Cerebellar nuclear complex (tissue), 1 donor: ENCODE measurements around the gene PCDHGB6.
"Not testable (repeated sequence)": the region's sequence is repeated elsewhere in the genome, so short reads cannot be mapped to it uniquely, and the experiment has no call there.

Experiments
- DNase-seq, 2 experiments: peaks; one replicate each; lab custom pipeline; 2025; lab: John Stamatoyannopoulos, UW

Gene PCDHGB6

DNA sequence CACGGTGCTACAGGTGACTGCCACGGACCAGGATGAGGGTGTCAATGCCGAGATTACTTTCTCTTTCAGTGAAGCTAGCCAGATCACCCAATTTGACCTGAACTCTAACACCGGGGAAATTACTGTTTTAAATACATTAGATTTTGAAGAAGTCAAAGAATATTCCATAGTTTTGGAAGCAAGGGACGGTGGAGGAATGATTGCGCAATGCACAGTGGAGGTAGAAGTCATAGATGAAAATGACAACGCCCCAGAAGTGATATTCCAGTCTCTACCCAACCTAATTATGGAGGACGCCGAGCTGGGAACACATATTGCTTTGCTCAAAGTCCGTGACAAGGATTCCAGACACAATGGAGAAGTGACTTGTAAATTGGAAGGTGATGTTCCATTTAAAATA is 19.2 kb upstream of the PCDHGB6 start:
- no peak for DNase-seq

DNA sequence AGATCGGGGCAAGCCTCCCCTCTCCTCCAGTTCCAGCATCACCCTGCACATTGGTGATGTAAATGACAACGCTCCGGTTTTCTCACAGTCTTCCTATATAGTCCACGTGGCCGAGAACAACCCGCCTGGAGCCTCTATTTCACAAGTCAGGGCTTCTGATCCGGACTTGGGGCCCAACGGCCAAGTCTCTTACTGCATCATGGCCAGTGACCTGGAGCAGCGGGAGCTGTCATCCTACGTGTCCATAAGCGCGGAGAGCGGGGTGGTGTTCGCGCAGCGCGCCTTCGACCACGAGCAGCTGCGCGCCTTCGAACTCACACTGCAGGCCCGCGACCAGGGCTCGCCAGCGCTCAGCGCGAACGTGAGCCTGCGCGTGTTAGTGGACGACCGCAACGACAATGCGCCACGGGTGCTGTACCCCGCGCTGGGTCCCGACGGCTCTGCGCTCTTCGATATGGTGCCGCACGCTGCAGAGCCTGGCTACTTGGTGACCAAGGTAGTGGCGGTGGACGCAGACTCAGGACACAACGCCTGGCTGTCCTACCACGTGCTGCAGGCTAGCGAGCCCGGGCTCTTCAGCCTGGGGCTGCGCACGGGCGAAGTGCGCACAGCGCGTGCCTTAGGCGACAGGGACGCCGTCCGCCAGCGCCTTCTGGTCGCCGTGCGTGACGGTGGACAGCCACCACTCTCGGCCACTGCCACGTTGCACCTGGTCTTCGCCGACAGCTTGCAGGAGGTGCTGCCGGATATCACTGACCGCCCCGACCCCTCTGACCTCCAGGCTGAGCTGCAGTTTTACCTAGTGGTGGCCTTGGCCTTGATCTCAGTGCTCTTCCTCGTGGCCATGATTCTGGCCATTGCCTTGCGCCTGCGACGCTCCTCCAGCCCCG is 18.4 kb upstream of the PCDHGB6 start:
- no peak for DNase-seq

DNA sequence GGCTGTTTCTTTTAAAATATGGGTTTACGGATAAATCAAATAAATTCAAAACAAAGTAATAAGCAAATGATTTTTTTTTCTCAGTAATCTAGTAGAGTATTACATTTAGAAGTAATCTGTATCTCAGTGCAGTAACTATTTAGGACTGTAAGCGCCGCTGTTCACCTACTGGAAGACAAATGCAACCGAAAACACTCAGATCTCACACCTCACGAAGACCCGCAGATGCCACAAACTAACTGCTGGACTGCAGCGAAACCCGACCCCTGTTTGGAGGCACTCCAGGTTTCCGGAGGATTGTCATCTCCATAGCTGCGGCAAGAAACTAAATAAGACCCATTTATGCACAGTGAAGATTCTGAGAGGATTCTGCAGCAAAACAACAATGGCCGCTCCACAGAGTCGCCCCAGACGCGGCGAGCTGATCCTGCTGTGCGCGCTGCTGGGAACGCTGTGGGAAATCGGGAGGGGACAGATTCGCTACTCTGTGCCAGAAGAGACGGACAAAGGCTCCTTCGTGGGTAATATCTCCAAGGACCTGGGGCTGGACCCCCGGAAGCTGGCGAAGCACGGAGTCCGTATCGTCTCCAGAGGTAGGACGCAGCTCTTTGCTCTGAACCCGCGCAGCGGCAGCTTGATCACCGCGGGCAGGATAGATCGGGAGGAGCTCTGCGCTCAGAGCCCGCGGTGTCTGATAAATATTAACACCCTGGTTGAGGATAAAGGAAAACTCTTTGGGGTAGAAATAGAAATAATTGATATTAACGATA is 15.2 kb upstream of the PCDHGB6 start, which contains the start of gene PCDHGA8:
Gene PCDHGA8 (plus strand): TSS at position 205 of the 770 bp plus-strand sequence. CDS start 181 bp downstream, at position 386.
- no peak for DNase-seq

DNA sequence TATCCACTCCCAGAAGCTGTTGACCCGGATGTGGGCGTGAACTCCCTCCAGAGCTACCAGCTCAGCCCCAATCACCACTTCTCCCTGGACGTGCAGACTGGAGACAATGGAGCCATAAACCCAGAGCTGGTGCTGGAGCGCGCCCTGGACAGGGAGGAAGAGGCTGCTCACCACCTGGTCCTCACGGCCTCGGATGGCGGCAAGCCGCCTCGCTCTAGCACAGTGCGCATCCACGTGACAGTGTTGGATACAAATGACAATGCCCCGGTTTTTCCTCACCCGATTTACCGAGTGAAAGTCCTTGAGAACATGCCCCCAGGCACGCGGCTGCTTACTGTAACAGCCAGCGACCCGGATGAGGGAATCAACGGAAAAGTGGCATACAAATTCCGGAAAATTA is 14.6 kb upstream of the PCDHGB6 start:
- DNase-seq, result no peak

DNA sequence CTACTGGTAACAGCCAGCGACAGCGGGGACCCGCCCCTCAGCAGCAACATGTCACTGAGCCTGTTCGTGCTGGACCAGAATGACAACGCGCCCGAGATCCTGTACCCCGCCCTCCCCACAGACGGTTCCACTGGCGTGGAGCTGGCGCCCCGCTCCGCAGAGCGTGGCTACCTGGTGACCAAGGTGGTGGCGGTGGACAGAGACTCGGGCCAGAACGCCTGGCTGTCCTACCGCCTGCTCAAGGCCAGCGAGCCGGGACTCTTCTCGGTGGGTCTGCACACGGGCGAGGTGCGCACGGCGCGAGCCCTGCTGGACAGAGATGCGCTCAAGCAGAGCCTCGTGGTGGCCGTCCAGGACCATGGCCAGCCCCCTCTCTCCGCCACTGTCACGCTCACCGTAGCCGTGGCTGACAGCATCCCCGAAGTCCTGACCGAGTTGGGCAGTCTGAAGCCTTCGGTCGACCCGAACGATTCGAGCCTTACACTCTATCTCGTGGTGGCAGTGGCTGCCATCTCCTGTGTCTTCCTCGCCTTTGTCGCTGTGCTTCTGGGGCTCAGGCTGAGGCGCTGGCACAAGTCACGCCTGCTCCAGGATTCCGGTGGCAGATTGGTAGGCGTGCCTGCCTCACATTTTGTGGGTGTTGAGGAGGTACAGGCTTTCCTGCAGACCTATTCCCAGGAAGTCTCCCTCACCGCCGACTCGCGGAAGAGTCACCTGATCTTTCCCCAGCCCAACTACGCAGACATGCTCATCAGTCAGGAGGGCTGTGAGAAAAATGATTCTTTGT is 13.2 kb upstream of the PCDHGB6 start:
- not testable (repeated sequence) for DNase-seq

DNA sequence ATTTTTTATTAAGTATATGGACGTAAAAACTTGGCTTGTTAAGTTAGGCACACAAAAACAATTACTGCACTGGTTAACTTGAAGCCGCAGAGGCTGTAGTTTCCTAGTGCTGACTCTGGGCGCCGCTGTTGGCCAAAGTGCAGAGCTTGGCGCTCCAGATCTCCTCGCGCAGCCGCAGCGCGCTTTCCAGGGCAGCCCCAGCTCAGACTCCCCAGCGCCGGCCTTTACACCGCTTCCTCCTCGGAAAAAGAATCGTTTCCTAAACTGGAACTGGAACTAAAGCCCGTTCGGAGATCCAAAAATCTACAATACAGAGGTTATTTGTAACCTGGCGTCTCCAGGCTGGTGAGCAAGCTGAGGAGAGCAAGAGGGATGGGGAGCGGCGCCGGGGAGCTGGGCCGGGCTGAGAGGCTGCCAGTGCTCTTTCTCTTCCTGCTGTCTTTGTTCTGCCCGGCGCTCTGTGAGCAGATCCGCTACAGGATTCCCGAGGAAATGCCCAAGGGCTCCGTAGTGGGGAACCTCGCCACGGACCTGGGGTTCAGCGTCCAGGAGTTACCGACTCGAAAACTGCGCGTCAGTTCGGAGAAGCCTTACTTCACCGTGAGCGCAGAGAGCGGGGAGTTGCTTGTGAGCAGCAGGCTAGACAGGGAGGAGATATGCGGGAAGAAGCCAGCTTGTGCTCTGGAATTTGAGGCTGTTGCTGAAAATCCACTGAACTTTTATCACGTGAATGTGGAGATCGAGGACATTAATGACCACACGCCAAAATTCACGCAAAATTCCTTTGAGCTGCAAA is 9.9 kb upstream of the PCDHGB6 start, which contains the start of gene PCDHGB5:
Gene PCDHGB5 (plus strand): TSS at position 192 of the 796 bp plus-strand sequence. CDS start 181 bp downstream, at position 373.
- not testable (repeated sequence) for DNase-seq

DNA sequence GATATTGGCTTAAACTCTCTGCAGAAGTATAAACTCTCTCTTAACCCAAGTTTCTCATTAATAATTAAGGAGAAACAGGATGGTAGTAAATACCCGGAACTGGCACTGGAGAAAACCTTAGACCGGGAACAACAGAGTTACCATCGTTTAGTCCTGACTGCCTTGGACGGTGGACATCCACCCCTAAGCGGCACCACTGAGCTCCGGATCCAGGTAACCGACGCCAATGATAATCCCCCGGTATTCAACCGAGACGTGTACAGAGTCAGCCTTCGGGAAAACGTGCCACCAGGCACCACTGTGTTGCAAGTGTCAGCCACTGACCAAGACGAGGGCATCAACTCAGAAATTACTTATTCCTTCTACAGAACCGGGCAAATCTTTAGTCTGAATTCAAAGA is 9.2 kb upstream of the PCDHGB6 start:
- no peak for DNase-seq

DNA sequence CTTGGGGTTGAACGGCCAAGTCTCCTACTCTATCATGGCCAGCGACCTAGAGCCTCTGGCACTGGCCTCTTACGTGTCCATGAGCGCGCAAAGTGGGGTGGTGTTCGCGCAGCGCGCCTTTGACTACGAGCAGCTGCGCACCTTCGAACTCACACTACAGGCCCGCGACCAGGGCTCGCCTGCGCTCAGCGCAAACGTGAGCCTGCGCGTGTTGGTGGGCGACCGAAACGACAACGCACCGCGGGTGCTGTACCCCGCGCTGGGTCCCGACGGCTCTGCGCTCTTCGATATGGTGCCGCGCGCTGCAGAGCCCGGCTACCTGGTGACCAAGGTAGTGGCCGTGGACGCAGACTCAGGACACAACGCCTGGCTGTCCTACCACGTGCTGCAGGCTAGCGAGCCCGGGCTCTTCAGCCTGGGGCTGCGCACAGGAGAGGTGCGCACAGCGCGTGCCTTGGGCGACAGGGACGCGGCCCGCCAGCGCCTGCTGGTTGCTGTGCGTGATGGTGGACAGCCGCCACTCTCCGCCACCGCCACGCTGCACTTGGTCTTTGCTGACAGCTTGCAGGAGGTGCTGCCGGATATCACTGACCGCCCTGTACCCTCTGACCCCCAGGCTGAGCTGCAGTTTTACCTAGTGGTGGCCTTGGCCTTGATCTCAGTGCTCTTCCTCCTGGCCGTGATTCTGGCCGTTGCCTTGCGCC is 8.1 kb upstream of the PCDHGB6 start:
- no peak for DNase-seq

DNA sequence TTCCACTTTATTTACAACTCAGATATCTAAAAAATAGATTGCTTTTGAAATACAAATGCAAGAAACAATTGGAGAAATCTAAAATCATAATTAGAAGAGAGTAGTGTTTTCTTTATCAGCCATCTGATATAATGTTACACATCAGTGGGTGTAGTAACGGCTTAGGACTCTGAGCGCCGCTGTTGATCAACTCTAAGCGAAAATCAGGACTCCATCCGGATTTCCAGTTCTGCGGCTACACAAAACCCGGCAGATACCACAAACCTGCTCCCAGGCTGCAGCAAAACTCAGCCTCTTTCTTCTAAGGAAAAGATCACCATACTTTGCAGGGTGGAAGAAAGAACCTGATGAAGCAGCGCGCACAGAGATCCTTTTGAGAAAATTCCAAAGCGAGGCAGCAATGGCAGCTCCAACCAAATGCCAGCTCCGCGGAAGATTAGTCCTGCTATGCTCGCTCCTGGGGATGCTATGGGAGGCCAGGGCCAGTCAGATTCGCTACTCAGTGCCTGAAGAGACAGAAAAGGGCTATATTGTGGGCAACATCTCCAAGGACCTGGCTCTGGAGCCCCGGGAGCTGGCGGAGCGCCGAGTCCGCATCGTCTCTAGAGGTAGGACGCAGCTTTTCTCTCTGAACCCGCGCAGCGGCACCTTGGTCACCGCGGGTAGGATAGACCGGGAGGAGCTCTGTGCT is 5.1 kb upstream of the PCDHGB6 start, which contains the start of gene PCDHGA9:
Gene PCDHGA9 (plus strand): TSS at position 226 of the 691 bp plus-strand sequence. CDS start 175 bp downstream, at position 401.
- DNase-seq, result no peak

DNA sequence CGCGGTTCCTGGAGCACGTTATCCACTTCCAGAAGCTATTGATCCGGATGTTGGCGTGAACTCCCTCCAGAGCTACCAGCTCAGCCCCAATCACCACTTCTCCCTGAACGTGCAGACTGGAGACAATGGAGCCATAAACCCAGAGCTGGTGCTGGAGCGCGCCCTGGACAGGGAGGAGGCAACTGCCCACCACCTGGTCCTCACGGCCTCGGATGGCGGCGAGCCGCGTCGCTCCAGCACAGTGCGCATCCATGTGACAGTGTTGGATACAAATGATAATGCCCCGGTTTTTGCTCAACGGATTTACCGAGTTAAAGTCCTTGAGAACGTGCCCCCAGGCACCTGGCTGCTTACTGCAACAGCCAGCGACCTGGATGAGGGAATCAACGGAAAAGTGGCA is 4.4 kb upstream of the PCDHGB6 start:
- no peak for DNase-seq

DNA sequence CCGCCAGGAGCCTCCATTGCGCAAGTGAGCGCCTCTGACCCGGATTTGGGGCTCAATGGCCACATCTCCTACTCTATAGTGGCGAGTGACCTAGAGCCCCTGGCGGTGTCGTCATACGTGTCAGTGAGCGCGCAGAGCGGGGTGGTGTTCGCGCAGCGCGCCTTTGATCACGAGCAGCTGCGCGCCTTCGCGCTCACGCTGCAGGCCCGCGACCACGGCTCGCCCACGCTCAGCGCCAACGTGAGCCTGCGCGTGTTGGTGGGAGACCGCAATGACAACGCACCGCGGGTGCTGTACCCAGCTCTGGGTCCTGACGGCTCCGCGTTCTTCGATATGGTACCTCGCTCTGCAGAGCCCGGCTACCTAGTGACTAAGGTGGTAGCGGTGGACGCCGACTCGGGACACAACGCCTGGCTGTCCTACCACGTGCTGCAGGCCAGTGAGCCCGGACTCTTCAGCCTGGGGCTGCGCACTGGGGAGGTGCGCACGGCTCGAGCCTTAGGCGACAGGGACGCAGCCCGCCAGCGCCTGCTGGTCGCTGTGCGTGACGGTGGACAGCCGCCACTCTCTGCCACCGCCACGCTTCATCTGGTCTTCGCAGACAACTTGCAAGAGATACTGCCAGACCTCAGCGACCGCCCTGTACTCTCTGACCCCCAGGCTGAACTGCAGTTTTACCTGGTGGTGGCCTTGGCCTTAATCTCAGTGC is 1.9 kb downstream of the PCDHGB6 start:
- DNase-seq, result no peak

DNA sequence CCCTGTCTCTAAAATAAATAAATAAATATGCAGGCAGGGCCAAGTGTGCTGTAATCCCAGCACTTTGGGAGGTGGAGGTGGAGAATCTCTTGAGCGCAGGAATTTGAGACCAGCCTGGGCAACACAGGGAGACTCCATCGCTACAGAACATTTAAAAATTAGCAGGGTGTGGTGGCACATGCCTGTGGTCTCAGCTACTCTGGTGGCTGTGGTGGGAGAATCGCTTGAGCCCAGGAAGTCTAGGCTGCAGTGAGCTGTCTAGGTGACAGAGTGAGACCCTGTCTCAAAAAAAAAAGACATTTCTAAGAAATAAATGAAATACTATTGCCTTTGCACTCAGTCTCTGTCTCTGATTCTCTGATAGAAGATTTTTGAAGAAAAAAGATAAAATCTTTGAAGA is 3.8 kb downstream of the PCDHGB6 start:
- DNase-seq, result no peak

DNA sequence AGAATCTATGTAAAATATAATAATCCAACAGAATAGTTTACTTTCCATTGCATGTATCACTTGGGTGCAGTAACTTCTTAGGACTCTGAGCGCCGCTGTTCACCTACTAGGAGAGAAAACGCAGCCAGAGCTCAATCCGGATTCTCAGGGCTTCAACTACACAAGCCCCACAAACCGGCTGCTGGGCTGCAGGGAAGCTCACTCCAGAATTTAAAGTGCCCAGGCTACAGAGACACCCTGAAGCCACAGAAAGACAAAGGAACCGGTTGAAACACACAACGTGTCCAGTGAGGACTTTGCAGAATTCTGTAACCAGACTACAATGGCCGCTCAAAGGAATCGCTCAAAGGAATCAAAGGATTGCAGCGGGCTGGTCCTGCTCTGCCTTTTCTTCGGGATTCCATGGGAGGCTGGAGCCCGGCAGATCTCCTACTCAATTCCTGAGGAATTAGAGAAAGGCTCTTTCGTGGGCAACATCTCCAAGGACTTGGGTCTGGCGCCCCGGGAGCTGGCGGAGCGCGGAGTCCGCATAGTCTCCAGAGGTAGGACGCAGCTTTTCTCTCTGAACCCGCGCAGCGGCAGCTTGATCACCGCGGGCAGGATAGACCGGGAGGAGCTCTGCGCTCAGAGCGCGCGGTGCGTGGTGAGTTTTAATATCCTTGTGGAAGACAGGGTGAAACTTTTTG is 5.2 kb downstream of the PCDHGB6 start, which contains the start of gene PCDHGA10:
Gene PCDHGA10 (plus strand): TSS at position 134 of the 686 bp plus-strand sequence. CDS start 189 bp downstream, at position 323.
- no peak for DNase-seq

DNA sequence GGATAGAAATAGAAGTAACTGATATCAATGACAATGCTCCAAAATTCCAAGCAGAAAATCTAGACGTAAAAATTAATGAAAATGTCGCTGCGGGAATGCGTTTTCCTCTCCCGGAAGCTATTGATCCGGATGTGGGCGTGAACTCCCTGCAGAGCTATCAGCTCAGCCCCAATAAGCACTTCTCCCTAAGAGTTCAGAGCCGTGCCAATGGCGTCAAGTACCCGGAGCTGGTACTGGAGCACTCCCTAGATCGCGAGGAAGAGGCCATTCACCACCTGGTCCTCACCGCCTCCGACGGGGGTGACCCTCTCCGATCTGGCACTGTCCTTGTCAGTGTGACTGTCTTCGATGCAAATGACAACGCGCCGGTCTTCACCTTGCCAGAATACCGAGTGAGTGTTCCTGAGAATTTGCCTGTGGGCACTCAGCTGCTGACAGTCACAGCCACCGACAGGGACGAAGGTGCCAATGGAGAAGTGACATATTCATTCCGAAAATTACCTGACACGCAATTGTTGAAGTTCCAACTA is 5.8 kb downstream of the PCDHGB6 start:
- DNase-seq, result no peak

DNA sequence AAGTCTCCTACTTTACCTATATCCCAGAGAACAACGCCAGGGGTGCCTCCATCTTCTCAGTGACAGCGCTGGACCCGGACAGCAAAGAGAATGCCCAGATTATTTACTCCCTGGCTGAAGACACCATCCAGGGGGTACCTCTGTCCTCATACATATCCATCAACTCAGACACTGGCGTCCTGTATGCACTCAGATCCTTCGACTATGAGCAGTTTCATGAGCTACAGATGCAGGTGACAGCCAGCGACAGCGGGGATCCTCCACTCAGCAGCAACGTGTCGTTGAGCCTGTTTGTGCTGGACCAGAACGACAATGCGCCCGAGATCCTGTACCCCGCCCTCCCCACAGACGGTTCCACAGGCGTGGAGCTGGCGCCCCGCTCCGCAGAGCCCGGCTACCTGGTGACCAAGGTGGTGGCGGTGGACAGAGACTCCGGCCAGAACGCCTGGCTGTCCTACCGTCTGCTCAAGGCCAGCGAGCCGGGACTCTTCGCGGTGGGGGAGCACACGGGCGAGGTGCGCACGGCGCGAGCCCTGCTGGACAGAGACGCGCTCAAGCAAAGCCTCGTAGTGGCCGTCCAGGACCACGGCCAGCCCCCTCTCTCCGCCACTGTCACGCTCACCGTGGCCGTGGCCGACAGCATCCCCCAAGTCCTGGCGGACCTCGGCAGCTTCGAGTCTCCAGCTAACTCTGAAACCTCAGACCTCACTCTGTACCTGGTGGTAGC is 6.9 kb downstream of the PCDHGB6 start:
- DNase-seq, result not testable (repeated sequence)

DNA sequence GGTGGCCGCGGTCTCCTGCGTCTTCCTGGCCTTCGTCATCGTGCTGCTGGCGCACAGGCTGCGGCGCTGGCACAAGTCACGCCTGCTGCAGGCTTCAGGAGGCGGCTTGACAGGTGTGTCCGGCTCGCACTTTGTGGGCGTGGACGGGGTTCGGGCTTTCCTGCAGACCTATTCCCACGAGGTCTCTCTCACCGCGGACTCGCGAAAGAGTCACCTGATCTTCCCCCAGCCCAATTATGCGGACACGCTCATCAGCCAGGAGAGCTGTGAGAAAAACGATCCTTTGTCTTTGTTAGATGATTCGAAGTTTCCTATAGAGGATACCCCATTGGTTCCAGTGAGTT is 7.4 kb downstream of the PCDHGB6 start:
- not testable (repeated sequence) for DNase-seq

DNA sequence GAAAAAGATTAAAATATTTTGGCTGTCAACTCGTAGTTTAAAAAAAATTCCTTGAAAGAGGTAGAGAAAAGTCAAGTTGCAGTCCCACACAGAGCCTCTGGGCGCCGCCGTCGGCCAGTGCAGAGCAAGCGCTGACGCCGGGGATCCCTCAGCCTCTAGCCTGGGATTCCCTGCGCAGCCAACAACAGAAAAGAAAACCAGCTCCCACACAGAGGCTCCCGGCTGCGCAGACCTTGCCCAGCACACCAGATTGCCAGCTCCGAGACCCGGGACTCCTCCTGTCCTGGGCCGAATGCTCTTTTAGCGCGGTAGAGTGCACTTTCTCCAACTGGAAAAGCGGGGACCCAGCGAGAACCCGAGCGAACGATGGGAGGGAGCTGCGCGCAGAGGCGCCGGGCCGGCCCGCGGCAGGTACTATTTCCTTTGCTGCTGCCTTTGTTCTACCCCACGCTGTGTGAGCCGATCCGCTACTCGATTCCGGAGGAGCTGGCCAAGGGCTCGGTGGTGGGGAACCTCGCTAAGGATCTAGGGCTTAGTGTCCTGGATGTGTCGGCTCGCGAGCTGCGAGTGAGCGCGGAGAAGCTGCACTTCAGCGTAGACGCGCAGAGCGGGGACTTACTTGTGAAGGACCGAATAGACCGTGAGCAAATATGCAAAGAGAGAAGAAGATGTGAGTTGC is 9.8 kb downstream of the PCDHGB6 start, which contains the start of gene PCDHGB7:
Gene PCDHGB7 (plus strand): TSS at position 184 of the 679 bp plus-strand sequence. CDS start 183 bp downstream, at position 367.
- DNase-seq, result not testable (repeated sequence)
